H1 (cell line): ENCODE results near the gene SMS. TPM values are rescaled to one million over a fixed set of nuclear protein-coding genes. Genes with fewer than 3 reads are reported as not detected.

ENCODE experiments used
- CTCF ChIA-PET: fragments of 300-600 bp; sonication (Branson Sonifier 250); formaldehyde crosslinking; loops from one replicate; lab custom pipeline; 2021; ENCODE audit not compliant: partially characterized antibody; lab: Charles Lee
- POLR2A ChIA-PET: fragments of 300-600 bp; sonication (Branson Sonifier 250); formaldehyde crosslinking; loops from one replicate; lab custom pipeline; 2021; ENCODE audit warnings: inconsistent platforms; ENCODE audit not compliant: partially characterized antibody; lab: Charles Lee
- DNase-seq, 2 experiments: peaks; one replicate each; pipeline versions ENCODE4 v3.0.0 to v3.0.0-alpha.2; 2010 to 2022; ENCODE audit warnings: low spot score in 2 of 2, low read depth in 1 of 2, mixed read lengths in 1 of 2
- FAIRE-seq: peaks from 2 replicates; lab custom pipeline; 2011; peaks lifted over from hg19 to GRCh38; lab: Jason Lieb, UNC
- H2AFZ ChIP-seq: 2 replicates; pipeline ENCODE4 v1.8.1; 2012; ENCODE audit warnings: low read length, inconsistent platforms
- H2AK5ac ChIP-seq: 2 replicates; pipeline ENCODE4 v1.6.1; 2013; ENCODE audit warnings: low read depth, low read length
- H2BK120ac ChIP-seq: replicated peaks from 2 replicates; pipeline ENCODE3; 2013; ENCODE audit warnings: low read depth, low read length, inconsistent platforms
- H2BK12ac ChIP-seq: 2 replicates; pipeline ENCODE4 v1.6.1; 2013; ENCODE audit warnings: low read depth, low read length
- H2BK15ac ChIP-seq: 2 replicates; pipeline ENCODE4 v1.6.1; 2013; ENCODE audit warnings: low read length
- H2BK20ac ChIP-seq: 2 replicates; pipeline ENCODE4 v1.6.1; 2013; ENCODE audit warnings: low read length
- H2BK5ac ChIP-seq: 2 replicates; pipeline ENCODE4 v1.6.1; 2013; ENCODE audit warnings: low read depth, low read length
- H3K14ac ChIP-seq: 2 replicates; pipeline ENCODE4 v1.6.1; 2013; ENCODE audit warnings: inconsistent platforms; ENCODE audit not compliant: insufficient read length
- H3K18ac ChIP-seq: 2 replicates; pipeline ENCODE4 v1.6.1; 2013; ENCODE audit warnings: low read length; ENCODE audit errors: extremely low read depth
- H3K23ac ChIP-seq: 2 replicates; pipeline ENCODE4 v1.6.1; 2013; ENCODE audit warnings: inconsistent platforms; ENCODE audit not compliant: insufficient read length
- H3K23me2 ChIP-seq: 2 replicates; pipeline ENCODE4 v1.6.1; 2013; ENCODE audit warnings: low read depth, low read length
- H3K27ac ChIP-seq: 2 replicates; pipeline ENCODE4 v1.6.1; 2011; ENCODE audit warnings: low read depth, low read length, inconsistent platforms
- H3K27me3 ChIP-seq, 4 experiments: replicated peaks in 1 of 4; 1 replicate in 1 of 4; 2 replicates in 3 of 4; pipeline versions ENCODE4 v1.6.1 to v1.8.1; 2011 to 2013; ENCODE audit warnings: low read length in 3 of 4, mild to moderate bottlenecking in 3 of 4, inconsistent platforms in 2 of 4, mixed read lengths in 2 of 4, moderate library complexity in 1 of 4; ENCODE audit not compliant: control insufficient read depth in 3 of 4, insufficient read depth in 3 of 4; ENCODE audit errors: extremely low read depth in 1 of 4
- H3K36me3 ChIP-seq, 4 experiments: 2 replicates each; pipeline versions ENCODE4 v1.6.1 to v1.8.1; 2011 to 2013; ENCODE audit warnings: mild to moderate bottlenecking in 4 of 4, low read length in 3 of 4, moderate library complexity in 2 of 4, control low read depth in 1 of 4, inconsistent platforms in 1 of 4; ENCODE audit not compliant: insufficient read depth in 4 of 4, control insufficient read depth in 2 of 4
- H3K4ac ChIP-seq: replicated peaks from 2 replicates; pipeline ENCODE3; 2013; ENCODE audit warnings: low read length, low read depth, mixed read lengths, inconsistent platforms; ENCODE audit not compliant: insufficient read length
- H3K4me1 ChIP-seq, 4 experiments: replicated peaks in 1 of 4; 1 replicate in 1 of 4; 2 replicates in 3 of 4; pipeline versions ENCODE4 v1.6.1 to v1.8.1; 2011 to 2013; ENCODE audit warnings: low read length in 3 of 4, inconsistent platforms in 2 of 4, mixed read lengths in 1 of 4; ENCODE audit not compliant: insufficient read depth in 4 of 4, control insufficient read depth in 3 of 4
- H3K4me2 ChIP-seq, 2 experiments: 2 replicates each; pipeline versions ENCODE4 v1.6.1 to v1.8.1; 2011 to 2013; ENCODE audit warnings: low read depth in 2 of 2, low read length in 2 of 2, control low read depth in 1 of 2, inconsistent platforms in 1 of 2, mild to moderate bottlenecking in 1 of 2; ENCODE audit not compliant: insufficient read depth in 1 of 2
- H3K4me3 ChIP-seq, 4 experiments: fragments of 200-600, 300-600 bp in 1 of 4; sonication (generic), shearing (Covaris generic), sonication (Bioruptor Twin) in 1 of 4; 2 replicates each; pipeline versions ENCODE4 v1.5.1 to v1.8.1; 2011 to 2016; ENCODE audit warnings: low read length in 4 of 4, low read depth in 3 of 4, control low read depth in 2 of 4, inconsistent platforms in 2 of 4, mild to moderate bottlenecking in 2 of 4, mixed read lengths in 1 of 4, moderate library complexity in 1 of 4; ENCODE audit not compliant: insufficient read depth in 2 of 4; ENCODE audit errors: extremely low read depth in 1 of 4
- H3K56ac ChIP-seq: replicated peaks from 2 replicates; pipeline ENCODE3; 2013; ENCODE audit warnings: low read depth, mild to moderate bottlenecking, mixed read lengths, low read length, inconsistent platforms; ENCODE audit not compliant: insufficient read length
- H3K79me1 ChIP-seq: 2 replicates; pipeline ENCODE4 v1.6.1; 2013; ENCODE audit warnings: low read depth, low read length, control low read depth
- H3K79me2 ChIP-seq, 2 experiments: 2 replicates each; pipeline versions ENCODE4 v1.6.1 to v1.8.1; 2012 to 2013; ENCODE audit warnings: low read length in 2 of 2, mild to moderate bottlenecking in 2 of 2, inconsistent platforms in 1 of 2; ENCODE audit not compliant: insufficient read depth in 2 of 2, control insufficient read depth in 1 of 2
- H3K9ac ChIP-seq, 4 experiments: replicated peaks in 1 of 4; 1 replicate in 1 of 4; 2 replicates in 3 of 4; pipeline versions ENCODE4 v1.6.1 to v1.8.1; 2011 to 2013; ENCODE audit warnings: low read depth in 3 of 4, low read length in 3 of 4, control low read depth in 2 of 4, mild to moderate bottlenecking in 2 of 4, moderate library complexity in 2 of 4, inconsistent platforms in 1 of 4; ENCODE audit errors: extremely low read depth in 1 of 4
- H3K9me3 ChIP-seq, 2 experiments: 2 replicates each; pipeline versions ENCODE4 v1.6.1 to v1.8.1; 2012 to 2013; ENCODE audit warnings: mild to moderate bottlenecking in 2 of 2, moderate library complexity in 2 of 2, control low read depth in 1 of 2, inconsistent platforms in 1 of 2, low read depth in 1 of 2, low read length in 1 of 2, mixed read lengths in 1 of 2; ENCODE audit not compliant: insufficient read depth in 2 of 2
- H4K20me1 ChIP-seq, 2 experiments: replicated peaks in 1 of 2; 2 replicates each; pipeline versions ENCODE3 to v1.8.1; 2011 to 2013; ENCODE audit warnings: inconsistent platforms in 2 of 2, low read length in 2 of 2, mild to moderate bottlenecking in 1 of 2; ENCODE audit not compliant: insufficient read depth in 2 of 2, control insufficient read depth in 1 of 2
- H4K5ac ChIP-seq: 2 replicates; pipeline ENCODE4 v1.6.1; 2013; ENCODE audit warnings: low read length, low read depth, mixed read lengths, inconsistent platforms; ENCODE audit not compliant: insufficient read length
- H4K8ac ChIP-seq: 2 replicates; pipeline ENCODE4 v1.8.0; 2013; ENCODE audit warnings: mild to moderate bottlenecking, moderate library complexity, low read length, inconsistent platforms; ENCODE audit not compliant: insufficient read depth; ENCODE audit errors: extremely low read depth
- H4K91ac ChIP-seq: replicated peaks from 2 replicates; pipeline ENCODE3; 2013; ENCODE audit warnings: low read length, mixed read lengths, inconsistent platforms; ENCODE audit not compliant: insufficient read length
- BACH1 ChIP-seq: IDR thresholded peaks from 2 replicates; pipeline ENCODE4 v1.6.1; 2012; ENCODE audit warnings: low read length, improper control_type of control experiment
- CBX5 ChIP-seq: fragments of 300-800, 300-1000 bp; sonication (generic); IDR thresholded peaks from 2 replicates; pipeline ENCODE4 v1.7.1; 2016; ENCODE audit warnings: antibody characterized with exemption, low read length, low read depth
- CEBPB ChIP-seq: IDR thresholded peaks from 2 replicates; pipeline ENCODE4 v1.6.1; 2012; ENCODE audit warnings: low read depth, low read length
- JUND ChIP-seq: IDR thresholded peaks from 2 replicates; pipeline ENCODE4 v1.6.1; 2011; ENCODE audit warnings: mild to moderate bottlenecking, improper control_type of control experiment, low read length
- MAFK ChIP-seq: IDR thresholded peaks from 2 replicates; pipeline ENCODE4 v1.6.1; 2012; ENCODE audit warnings: low read depth, mild to moderate bottlenecking, improper control_type of control experiment, low read length
- NRF1 ChIP-seq: IDR thresholded peaks from 2 replicates; pipeline ENCODE4 v1.6.1; 2011; ENCODE audit warnings: mild to moderate bottlenecking, low read depth, low read length, improper control_type of control experiment
- RFX5 ChIP-seq: IDR thresholded peaks from 2 replicates; pipeline ENCODE4 v1.6.1; 2011; ENCODE audit warnings: low read depth, low read length, improper control_type of control experiment, borderline replicate concordance
- SAP30 ChIP-seq: fragments of 300-600 bp; sonication (generic); IDR thresholded peaks from 2 replicates; pipeline ENCODE4 v1.7.1; 2012; ENCODE audit warnings: low read length, moderate library complexity, mild to moderate bottlenecking, inconsistent platforms; ENCODE audit not compliant: insufficient read depth, insufficient replicate concordance
- SIN3A ChIP-seq, 2 experiments: IDR thresholded peaks in 1 of 2; conservative IDR thresholded peaks in 1 of 2; 2 replicates each; pipeline ENCODE4 v1.6.1; 2011 to 2012; ENCODE audit warnings: low read length in 2 of 2, improper control_type of control experiment in 1 of 2, low read depth in 1 of 2, mild to moderate bottlenecking in 1 of 2
- SUZ12 ChIP-seq: fragments of 200-600 bp; sonication (generic); IDR thresholded peaks from 2 replicates; pipeline ENCODE4 v1.6.1; 2012; ENCODE audit warnings: mild to moderate bottlenecking, inconsistent platforms, low read length, moderate library complexity, mixed read lengths
- TAF7 ChIP-seq: optimal IDR thresholded peaks from 2 replicates; pipeline ENCODE3; 2011; ENCODE audit warnings: low read depth, mild to moderate bottlenecking, inconsistent platforms, low read length, moderate library complexity, borderline replicate concordance
- WGBS, 2 experiments: shearing (Covaris generic) in 1 of 2; methylation state at CpG; one replicate each; pipeline versions ENCODE4 v1.1.6 to v1.1.7; 2013 to 2015; ENCODE audit warnings: low lambda C conversion rate in 2 of 2, mixed read lengths in 2 of 2, inconsistent platforms in 1 of 2, low coverage in 1 of 2, missing lambda C conversion rate in 1 of 2; ENCODE audit not compliant: insufficient replicate concordance in 2 of 2, insufficient coverage in 1 of 2, insufficient read length in 1 of 2; ENCODE audit errors: extremely low coverage in 1 of 2, missing lambda C conversion rate in 1 of 2; 5-methylcytosine and 5-hydroxymethylcytosine counted together
- polyA plus RNA-seq, 7 experiments: library from polyadenylated mRNA; depleted of rRNA in 3 of 7; stranded (reverse) in 5 of 7; unstranded in 2 of 7; fragments of >200 nt in 5 of 7; fragments of 200-250 nt in 2 of 7; gene quantifications; 1 replicate in 5 of 7; 2 replicates in 1 of 7; 4 replicates in 1 of 7; pipeline versions ENCODE4 v1.2.1 to v1.2.3, GENCODE V29; 2011 to 2013; ENCODE audit warnings: missing spikeins in 2 of 7, mixed read lengths in 2 of 7
- total RNA-seq: library from RNA; stranded (reverse); fragmentation: NEBNext Ultra II Directional; extraction: Animal tissue kit (Norgen Biotek cat#: 25700); gene quantifications from 2 replicates; pipeline ENCODE4 v1.2.1, GENCODE V29; 2021
- TF ChIP-seq, protein P1 (sequence below): IDR thresholded peaks from 2 replicates; pipeline ENCODE4 v1.6.1; 2011; ENCODE audit warnings: low read depth, mild to moderate bottlenecking, low read length; ENCODE audit not compliant: insufficient read depth
- TF ChIP-seq, protein P2 (sequence below): IDR thresholded peaks from 2 replicates; pipeline ENCODE4 v1.6.1; 2012; ENCODE audit warnings: inconsistent platforms

SMS gene
- total and polyA plus RNA-seq, 2 of the 8 experiments (the other 6 are each of a cell fraction or from before 2014, with no cell fraction given) = 66.3 to 256 TPM

DNA sequence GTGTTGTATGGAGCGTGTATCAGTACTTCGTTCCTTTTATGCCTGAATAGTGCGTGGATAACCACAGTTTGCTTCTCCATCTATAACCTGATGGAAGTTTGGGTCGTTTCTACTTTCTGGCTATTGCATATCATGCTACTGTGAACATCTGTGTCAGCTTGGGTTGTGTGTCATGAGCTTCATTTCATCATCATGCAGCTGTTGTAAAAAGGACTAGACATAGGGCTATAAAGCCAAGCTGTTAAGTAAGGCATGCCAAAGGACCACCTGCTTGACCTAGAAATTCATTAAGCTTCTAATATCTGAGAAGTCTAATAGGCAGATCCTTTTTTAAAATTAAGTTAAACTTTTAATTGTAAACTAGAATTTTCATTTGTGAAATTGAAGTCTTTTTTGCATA is 18.4 kb downstream of the SMS start:
- FAIRE-seq = no peak
- H4K20me1 ChIP-seq = peaks cover 4 to 26% of the 10 kb centered on the region in 2 experiments
- TF ChIP-seq SUZ12 (no peak), NRF1 (no peak), CEBPB (no peak), MAFK (no peak), JUND (no peak), TAF7 (no peak), SAP30 (no peak), BACH1 (no peak), CBX5 (no peak), RFX5 (no peak), SIN3A (conservative IDR thresholded peaks at IDR 0.05 in 1 of 2, IDR thresholded peaks at IDR 0.05 in 1 of 2; ENCODE audit: low read depth in 1 of 2, low read length in 2 of 2) (no peak)
- TF ChIP-seq, protein P1, sequence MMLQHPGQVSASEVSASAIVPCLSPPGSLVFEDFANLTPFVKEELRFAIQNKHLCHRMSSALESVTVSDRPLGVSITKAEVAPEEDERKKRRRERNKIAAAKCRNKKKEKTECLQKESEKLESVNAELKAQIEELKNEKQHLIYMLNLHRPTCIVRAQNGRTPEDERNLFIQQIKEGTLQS = no peak
- TF ChIP-seq, protein P2, sequence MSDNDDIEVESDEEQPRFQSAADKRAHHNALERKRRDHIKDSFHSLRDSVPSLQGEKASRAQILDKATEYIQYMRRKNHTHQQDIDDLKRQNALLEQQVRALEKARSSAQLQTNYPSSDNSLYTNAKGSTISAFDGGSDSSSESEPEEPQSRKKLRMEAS = no peak

More for the DNA sequence above, 18.4 kb downstream of the SMS start:
- no peak overlapping the region for H3K18ac ChIP-seq
- H3K4me2 ChIP-seq = no peak overlapping the region; a peak in 1 of 4 replicates
- no peak overlapping the region for H3K56ac ChIP-seq
- H3K14ac ChIP-seq = no peak overlapping the region
- peaks cover 4% of the 10 kb centered on the region; the same call in 1 of the 2 replicates for H3K79me1 ChIP-seq
- no peak overlapping the region for H4K91ac ChIP-seq
- H4K5ac ChIP-seq = no peak overlapping the region
- H3K27me3 ChIP-seq = no peaks in the 10 kb centered on the region
- POLR2A ChIA-PET = no interaction called here
- H3K36me3 ChIP-seq = no peaks in the 10 kb centered on the region
- H2BK20ac ChIP-seq = no peak overlapping the region
- no peaks in the 10 kb centered on the region for H3K9me3 ChIP-seq
- H2BK12ac ChIP-seq = no peak overlapping the region
- no peak overlapping the region for H3K4ac ChIP-seq
- no peak overlapping the region for H2BK15ac ChIP-seq
- H2BK5ac ChIP-seq = no peak overlapping the region
- H3K27ac ChIP-seq = no peak overlapping the region
- CTCF ChIA-PET = interaction anchor here (2.9 kb wide), 1 partner anchor 14 kb away, joined by 15 read pairs; no protein-coding TSS in a partner anchor
- H4K8ac ChIP-seq = no peak overlapping the region
- H3K4me1 ChIP-seq = peaks cover 0 to 16% (median 2%) of the 10 kb centered on the region in 4 experiments; a peak in 5 of 7 replicates
- DNase-seq = no peak
- WGBS, 2 experiments = 93% methylated on average over 4 of the region's 4 CpGs; no CpG with 5 or more reads in 1 of the 2 experiments
- no peak overlapping the region for H3K9ac ChIP-seq
- no peak overlapping the region for H2AK5ac ChIP-seq
- H2BK120ac ChIP-seq = no peak overlapping the region
- no peak overlapping the region for H3K4me3 ChIP-seq
- no peak overlapping the region for H3K23ac ChIP-seq
- no peak overlapping the region for H2AFZ ChIP-seq
- H3K79me2 ChIP-seq = peaks cover 29 to 97% of the 10 kb centered on the region in 2 experiments
- no peaks in the 10 kb centered on the region for H3K23me2 ChIP-seq
